ENCODE data around the gene WDR93.

DNA sequence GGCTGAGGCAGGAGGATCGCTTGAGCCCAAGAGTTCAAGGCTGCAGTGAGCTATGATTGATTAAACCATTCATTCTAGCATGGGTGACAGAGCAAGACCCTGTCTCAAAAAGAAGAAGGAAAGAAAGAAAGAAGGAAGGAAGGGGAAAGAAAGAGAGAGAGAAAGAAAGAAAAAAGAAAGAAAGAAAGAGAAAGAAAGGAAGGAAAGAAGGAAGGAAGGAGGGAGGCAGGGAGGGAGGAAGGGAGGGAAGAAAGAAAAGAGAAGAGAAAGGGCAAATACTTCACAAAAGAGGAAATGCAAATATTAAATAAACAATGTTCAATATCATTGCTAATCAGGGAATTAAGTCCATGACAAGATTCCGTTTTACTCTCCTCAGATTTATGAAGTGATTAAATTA lies 31.3 kb upstream of the WDR93 start:
- TF ChIP-seq CEBPB (IDR thresholded peaks at IDR 0.05; ENCODE audit: low read depth, low read length) (no peak), BHLHE40 (IDR thresholded peaks at IDR 0.05; ENCODE audit: low read depth, low read length) (no peak), RAD21 (IDR thresholded peaks at IDR 0.05; ENCODE audit: low read length) (no peak), SMC3 (IDR thresholded peaks at IDR 0.05; ENCODE audit: low read depth, low read length) (no peak), MAFK (IDR thresholded peaks at IDR 0.05; ENCODE audit: low read depth, low read length) (no peak), POLR2A (IDR thresholded peaks at IDR 0.05; ENCODE audit: low read depth, low read length) (no peak), MAZ (IDR thresholded peaks at IDR 0.05; ENCODE audit: borderline replicate concordance, low read depth, low read length) (no peak)
- TF ChIP-seq, protein P1, sequence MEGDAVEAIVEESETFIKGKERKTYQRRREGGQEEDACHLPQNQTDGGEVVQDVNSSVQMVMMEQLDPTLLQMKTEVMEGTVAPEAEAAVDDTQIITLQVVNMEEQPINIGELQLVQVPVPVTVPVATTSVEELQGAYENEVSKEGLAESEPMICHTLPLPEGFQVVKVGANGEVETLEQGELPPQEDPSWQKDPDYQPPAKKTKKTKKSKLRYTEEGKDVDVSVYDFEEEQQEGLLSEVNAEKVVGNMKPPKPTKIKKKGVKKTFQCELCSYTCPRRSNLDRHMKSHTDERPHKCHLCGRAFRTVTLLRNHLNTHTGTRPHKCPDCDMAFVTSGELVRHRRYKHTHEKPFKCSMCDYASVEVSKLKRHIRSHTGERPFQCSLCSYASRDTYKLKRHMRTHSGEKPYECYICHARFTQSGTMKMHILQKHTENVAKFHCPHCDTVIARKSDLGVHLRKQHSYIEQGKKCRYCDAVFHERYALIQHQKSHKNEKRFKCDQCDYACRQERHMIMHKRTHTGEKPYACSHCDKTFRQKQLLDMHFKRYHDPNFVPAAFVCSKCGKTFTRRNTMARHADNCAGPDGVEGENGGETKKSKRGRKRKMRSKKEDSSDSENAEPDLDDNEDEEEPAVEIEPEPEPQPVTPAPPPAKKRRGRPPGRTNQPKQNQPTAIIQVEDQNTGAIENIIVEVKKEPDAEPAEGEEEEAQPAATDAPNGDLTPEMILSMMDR (conservative IDR thresholded peaks at IDR 0.05; ENCODE audit: low read depth, low read length): no peak
- TF ChIP-seq, protein P2, sequence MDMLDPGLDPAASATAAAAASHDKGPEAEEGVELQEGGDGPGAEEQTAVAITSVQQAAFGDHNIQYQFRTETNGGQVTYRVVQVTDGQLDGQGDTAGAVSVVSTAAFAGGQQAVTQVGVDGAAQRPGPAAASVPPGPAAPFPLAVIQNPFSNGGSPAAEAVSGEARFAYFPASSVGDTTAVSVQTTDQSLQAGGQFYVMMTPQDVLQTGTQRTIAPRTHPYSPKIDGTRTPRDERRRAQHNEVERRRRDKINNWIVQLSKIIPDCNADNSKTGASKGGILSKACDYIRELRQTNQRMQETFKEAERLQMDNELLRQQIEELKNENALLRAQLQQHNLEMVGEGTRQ (IDR thresholded peaks at IDR 0.05; ENCODE audit: low read depth, low read length): no peak

Data from IMR-90 (cell line).